ENCODE measurements around the gene CLSTN3. TPM values are rescaled to one million over a fixed set of nuclear protein-coding genes. Genes with fewer than 3 reads are reported as not detected.
"Not testable (repeated sequence)": the region's sequence is repeated elsewhere in the genome, so short reads cannot be mapped to it uniquely, and the experiment has no call there.

Gene CLSTN3
- total RNA-seq, 1 experiment from 2014 or later: 24.7 TPM

DNA sequence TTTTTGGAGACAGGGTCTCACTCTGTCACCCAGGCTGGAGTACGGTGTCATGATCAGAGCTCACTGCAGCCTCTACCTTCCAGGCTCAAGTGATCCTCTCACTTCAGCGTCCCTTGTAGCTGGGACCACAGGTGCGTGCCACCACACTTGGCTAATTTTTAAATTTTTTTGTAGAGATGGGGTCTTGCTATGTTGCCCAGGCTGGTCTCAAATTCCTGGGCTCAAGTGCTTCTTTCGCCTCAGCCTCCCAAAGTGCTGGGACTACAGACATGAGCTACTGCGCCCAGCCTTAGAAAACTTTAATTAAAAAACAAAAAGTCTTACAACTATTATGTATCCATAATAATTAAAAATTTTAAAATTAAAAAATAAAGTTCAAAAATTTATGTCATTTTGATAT, 23.0 kb upstream of the CLSTN3 start:
- CTCF ChIA-PET: interaction anchor here (0.5 to 3.6 kb wide), 14 partner anchors 14 to 255 kb away, joined by 3 to 63 read pairs (median 7); partner anchors contain the start of genes C12orf57, C1R, C1S and LPCAT3
- peaks cover 12% of the 10 kb centered on the region for H3K9me3 Mint-ChIP-seq
- DNase-seq (ENCODE audit: low spot score); H3K27me3 Mint-ChIP-seq (ENCODE audit: low read depth); H3K27ac Mint-ChIP-seq; H3K4me3 Mint-ChIP-seq; ATAC-seq; H3K4me1 Mint-ChIP-seq: not testable (repeated sequence)
- TF ChIP-seq ZNF121 (CRISPR knock-in tag; IDR thresholded peaks at IDR 0.05): peak; percentile 87; the same call in 1 of the 2 replicates
- H3K36me3 Mint-ChIP-seq: peaks cover 18% of the 10 kb centered on the region
- POLR2A ChIA-PET: interaction anchor here (2.5 kb wide), 1 partner anchor 163 kb away, joined by 19 read pairs; the partner anchor contains the start of genes C12orf57 and RNU7-1

DNA sequence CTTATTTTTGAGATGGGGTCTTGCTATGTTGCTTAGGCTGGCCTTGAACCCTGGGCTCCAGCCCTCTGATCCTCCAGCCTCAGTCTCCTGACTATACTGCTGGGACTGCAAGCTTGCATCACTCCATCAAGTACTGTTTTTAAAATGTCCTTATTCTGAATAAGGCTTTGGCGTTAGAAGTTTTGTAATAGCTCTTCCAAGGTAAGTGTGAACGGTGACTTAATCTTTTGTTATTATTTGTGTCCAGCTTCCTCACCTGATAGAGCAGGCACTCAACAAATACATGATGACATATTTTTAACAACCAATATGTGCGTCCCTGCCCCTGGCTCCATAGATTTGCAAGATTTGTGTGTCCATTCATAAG, 22.6 kb upstream of the CLSTN3 start:
- DNase-seq (ENCODE audit: low spot score) (no peak), ATAC-seq (no peak)
- Mint-ChIP-seq H3K4me1 (peaks cover 8% of the 10 kb centered on the region), H3K36me3 (peaks cover 18% of the 10 kb centered on the region), H3K4me3 (peak overlapping the region; percentile 89), H3K27ac (peak overlapping the region; percentile 68; the same call in 1 of the 2 replicates), H3K9me3 (peaks cover 12% of the 10 kb centered on the region), H3K27me3 (ENCODE audit: low read depth) (no peaks in the 10 kb centered on the region)
- ChIA-PET CTCF (interaction anchor here (0.5 to 3.6 kb wide), 26 partner anchors 15 to 306 kb away, joined by 3 to 63 read pairs (median 6); partner anchors contain the start of genes C12orf57, C1R, C1S and CLSTN3), POLR2A (interaction anchor here (1.3 to 2.5 kb wide), 4 partner anchors 37 to 164 kb away, joined by 6 to 19 read pairs (median 12); partner anchors contain the start of genes C12orf57, C1S and RNU7-1)
- no peak for TF ChIP-seq ZNF416 (CRISPR knock-in tag; IDR thresholded peaks at IDR 0.05)
- TF ChIP-seq, protein P1, sequence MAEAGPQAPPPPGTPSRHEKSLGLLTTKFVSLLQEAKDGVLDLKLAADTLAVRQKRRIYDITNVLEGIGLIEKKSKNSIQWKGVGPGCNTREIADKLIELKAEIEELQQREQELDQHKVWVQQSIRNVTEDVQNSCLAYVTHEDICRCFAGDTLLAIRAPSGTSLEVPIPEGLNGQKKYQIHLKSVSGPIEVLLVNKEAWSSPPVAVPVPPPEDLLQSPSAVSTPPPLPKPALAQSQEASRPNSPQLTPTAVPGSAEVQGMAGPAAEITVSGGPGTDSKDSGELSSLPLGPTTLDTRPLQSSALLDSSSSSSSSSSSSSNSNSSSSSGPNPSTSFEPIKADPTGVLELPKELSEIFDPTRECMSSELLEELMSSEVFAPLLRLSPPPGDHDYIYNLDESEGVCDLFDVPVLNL (CRISPR knock-in tag; IDR thresholded peaks at IDR 0.05; ENCODE audit: borderline replicate concordance, low read depth): no peak
- TF ChIP-seq, protein P2, sequence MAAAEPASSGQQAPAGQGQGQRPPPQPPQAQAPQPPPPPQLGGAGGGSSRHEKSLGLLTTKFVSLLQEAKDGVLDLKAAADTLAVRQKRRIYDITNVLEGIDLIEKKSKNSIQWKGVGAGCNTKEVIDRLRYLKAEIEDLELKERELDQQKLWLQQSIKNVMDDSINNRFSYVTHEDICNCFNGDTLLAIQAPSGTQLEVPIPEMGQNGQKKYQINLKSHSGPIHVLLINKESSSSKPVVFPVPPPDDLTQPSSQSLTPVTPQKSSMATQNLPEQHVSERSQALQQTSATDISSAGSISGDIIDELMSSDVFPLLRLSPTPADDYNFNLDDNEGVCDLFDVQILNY (CRISPR knock-in tag; IDR thresholded peaks at IDR 0.05): no peak
- TF ChIP-seq SOX15 (CRISPR knock-in tag; IDR thresholded peaks at IDR 0.05): no peak
- TF ChIP-seq ZBTB21 (CRISPR knock-in tag; IDR thresholded peaks at IDR 0.05; ENCODE audit: borderline replicate concordance): no peak
- TF ChIP-seq ZNF423 (CRISPR knock-in tag; IDR thresholded peaks at IDR 0.05): no peak
- no peak for TF ChIP-seq SMAD3 (CRISPR knock-in tag; IDR thresholded peaks at IDR 0.05; ENCODE audit: borderline replicate concordance)
- no peak for TF ChIP-seq ZNF263 (CRISPR knock-in tag; IDR thresholded peaks at IDR 0.05; ENCODE audit: low read depth)
- no peak for TF ChIP-seq MYBL2 (CRISPR knock-in tag; IDR thresholded peaks at IDR 0.05)
- TF ChIP-seq PRRX2 (CRISPR knock-in tag; IDR thresholded peaks at IDR 0.05): no peak
- TF ChIP-seq ZNF396 (CRISPR knock-in tag; IDR thresholded peaks at IDR 0.05; ENCODE audit: borderline replicate concordance): no peak
- TF ChIP-seq NR3C1 (CRISPR knock-in tag; conservative IDR thresholded peaks at IDR 0.05; ENCODE audit: low read depth): no peak
- TF ChIP-seq GTF2I (CRISPR knock-in tag; conservative IDR thresholded peaks at IDR 0.05): no peak
- TF ChIP-seq CREM (CRISPR knock-in tag; IDR thresholded peaks at IDR 0.05): no peak
- TF ChIP-seq, protein P3, sequence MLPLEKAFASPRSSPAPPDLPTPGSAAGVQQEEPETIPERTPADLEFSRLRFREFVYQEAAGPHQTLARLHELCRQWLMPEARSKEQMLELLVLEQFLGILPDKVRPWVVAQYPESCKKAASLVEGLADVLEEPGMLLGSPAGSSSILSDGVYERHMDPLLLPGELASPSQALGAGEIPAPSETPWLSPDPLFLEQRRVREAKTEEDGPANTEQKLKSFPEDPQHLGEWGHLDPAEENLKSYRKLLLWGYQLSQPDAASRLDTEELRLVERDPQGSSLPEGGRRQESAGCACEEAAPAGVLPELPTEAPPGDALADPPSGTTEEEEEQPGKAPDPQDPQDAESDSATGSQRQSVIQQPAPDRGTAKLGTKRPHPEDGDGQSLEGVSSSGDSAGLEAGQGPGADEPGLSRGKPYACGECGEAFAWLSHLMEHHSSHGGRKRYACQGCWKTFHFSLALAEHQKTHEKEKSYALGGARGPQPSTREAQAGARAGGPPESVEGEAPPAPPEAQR (CRISPR knock-in tag; IDR thresholded peaks at IDR 0.05): no peak
- TF ChIP-seq NFYB (CRISPR knock-in tag; conservative IDR thresholded peaks at IDR 0.05; ENCODE audit: low read depth): no peak
- TF ChIP-seq IRF2 (CRISPR knock-in tag; IDR thresholded peaks at IDR 0.05; ENCODE audit: borderline replicate concordance, low read depth): no peak
- TF ChIP-seq, protein P4, sequence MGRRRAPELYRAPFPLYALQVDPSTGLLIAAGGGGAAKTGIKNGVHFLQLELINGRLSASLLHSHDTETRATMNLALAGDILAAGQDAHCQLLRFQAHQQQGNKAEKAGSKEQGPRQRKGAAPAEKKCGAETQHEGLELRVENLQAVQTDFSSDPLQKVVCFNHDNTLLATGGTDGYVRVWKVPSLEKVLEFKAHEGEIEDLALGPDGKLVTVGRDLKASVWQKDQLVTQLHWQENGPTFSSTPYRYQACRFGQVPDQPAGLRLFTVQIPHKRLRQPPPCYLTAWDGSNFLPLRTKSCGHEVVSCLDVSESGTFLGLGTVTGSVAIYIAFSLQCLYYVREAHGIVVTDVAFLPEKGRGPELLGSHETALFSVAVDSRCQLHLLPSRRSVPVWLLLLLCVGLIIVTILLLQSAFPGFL (CRISPR knock-in tag; IDR thresholded peaks at IDR 0.05; ENCODE audit: borderline replicate concordance): no peak
- no peak for TF ChIP-seq ZNF121 (CRISPR knock-in tag; IDR thresholded peaks at IDR 0.05)
